ENCODE data around the gene EHMT1. TPM values are rescaled to one million over a fixed set of nuclear protein-coding genes. Genes with fewer than 3 reads are reported as not detected.
"Not testable (repeated sequence)": the region's sequence is repeated elsewhere in the genome, so short reads cannot be mapped to it uniquely, and the experiment has no call there.

EHMT1 gene
- polyA plus RNA-seq, 3 donors = 10.1 to 46.5 (median 15.0) TPM

DNA sequence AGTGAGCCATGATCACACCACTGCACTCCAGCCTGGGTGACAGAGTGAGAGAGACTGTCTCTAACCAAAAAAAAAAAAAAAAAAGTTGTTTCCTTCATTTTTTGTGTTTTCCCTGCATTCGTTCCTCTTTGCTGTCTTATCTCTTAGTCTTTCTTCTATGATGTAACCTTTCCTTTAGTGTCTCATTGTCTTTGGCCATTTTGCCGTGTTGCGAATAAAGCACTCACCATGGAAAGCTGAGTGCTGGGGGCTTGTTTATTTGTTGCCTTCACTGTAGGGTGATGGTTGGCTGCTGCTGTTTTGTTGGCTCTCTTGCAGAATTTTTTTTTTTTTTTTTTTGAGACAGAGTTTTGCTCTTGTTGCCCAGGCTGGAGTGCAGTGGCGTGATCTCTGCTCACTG is 7.7 kb downstream of the EHMT1 start:
- H3K36me3 Mint-ChIP-seq = peaks cover 8 to 19% of the 10 kb centered on the region in 2 donors

DNA sequence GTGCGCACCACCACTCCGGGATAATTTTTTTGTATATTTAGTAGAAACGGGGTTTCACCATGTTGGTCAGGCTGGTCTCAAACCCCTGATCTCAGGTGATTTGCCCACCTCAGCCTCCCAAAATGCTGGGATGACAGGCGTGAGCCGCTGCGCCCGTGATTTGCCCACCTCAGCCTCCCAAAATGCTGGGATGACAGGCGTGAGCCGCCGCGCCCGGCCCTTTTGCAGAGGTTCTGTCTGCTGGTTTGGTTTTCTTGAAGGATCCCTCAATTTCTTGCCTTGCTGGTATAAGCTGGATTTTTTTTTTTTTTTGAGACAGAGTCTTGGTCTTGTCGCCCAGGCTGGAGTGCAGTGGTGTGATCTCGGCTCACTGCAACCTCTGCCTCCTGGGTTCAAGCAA is 8.6 kb downstream of the EHMT1 start:
- Mint-ChIP-seq H3K27ac (peak overlapping the region in 2 of 7 donors; percentile 18 to 64), H3K4me1 (peaks cover 51% of the 10 kb centered on the region), H3K36me3 (peaks cover 8 to 19% of the 10 kb centered on the region in 2 donors)
- H2AFZ ChIP-seq (ENCODE audit: insufficient read depth, low read depth, low read length, poor library complexity, severe bottlenecking); H3K4me3 ChIP-seq (replicated peaks in 1 of 3; ENCODE audit: low read depth in 2 of 3, low read length in 3 of 3); H3K9me3 ChIP-seq (replicated peaks in 1 of 2; ENCODE audit: control insufficient read depth in 1 of 2, insufficient read depth in 1 of 2, low read length in 2 of 2); H3K36me3 ChIP-seq (replicated peaks in 1 of 2; ENCODE audit: control insufficient read depth in 1 of 2, insufficient read depth in 2 of 2, low read length in 2 of 2); H3K27ac ChIP-seq (ENCODE audit: low read depth in 1 of 2, low read length in 2 of 2); H3K27me3 Mint-ChIP-seq (ENCODE audit: low read depth in 3 of 3); H3K4me3 Mint-ChIP-seq; intact Hi-C loops (cut with micrococcal nuclease); DNase-seq; H3K27me3 ChIP-seq (ENCODE audit: control insufficient read depth in 2 of 2, insufficient read depth in 2 of 2, low read length in 2 of 2); H3K9me3 Mint-ChIP-seq; H3K9ac ChIP-seq (ENCODE audit: insufficient read depth, low read length, poor library complexity, severe bottlenecking); H3K4me2 ChIP-seq (replicated peaks; ENCODE audit: extremely low read depth, low read length, poor library complexity, severe bottlenecking): not testable (repeated sequence)
- Histone ChIP-seq H3K79me2 (ENCODE audit: insufficient read depth, low read length) (peaks cover 100% of the 10 kb centered on the region), H4K20me1 (ENCODE audit: insufficient read depth, low read length) (peaks cover 90% of the 10 kb centered on the region), H3K4me1 (ENCODE audit: control insufficient read depth in 1 of 2, insufficient read depth in 2 of 2, low read length in 2 of 2) (peaks cover 57 to 70% of the 10 kb centered on the region in 2 donors)
- 93% methylated on average over 9 of the region's 14 CpGs for WGBS (ENCODE audit: insufficient coverage)

More for the DNA sequence above, 7.7 kb downstream of the EHMT1 start:
- WGBS (ENCODE audit: insufficient coverage) = 70% methylated on average over 2 of the region's 4 CpGs
- H3K4me3 Mint-ChIP-seq = no peak overlapping the region
- H4K20me1 ChIP-seq (ENCODE audit: insufficient read depth, low read length) = peaks cover 87% of the 10 kb centered on the region
- H3K79me2 ChIP-seq (ENCODE audit: insufficient read depth, low read length) = peaks cover 100% of the 10 kb centered on the region
- TF ChIP-seq, protein P1, sequence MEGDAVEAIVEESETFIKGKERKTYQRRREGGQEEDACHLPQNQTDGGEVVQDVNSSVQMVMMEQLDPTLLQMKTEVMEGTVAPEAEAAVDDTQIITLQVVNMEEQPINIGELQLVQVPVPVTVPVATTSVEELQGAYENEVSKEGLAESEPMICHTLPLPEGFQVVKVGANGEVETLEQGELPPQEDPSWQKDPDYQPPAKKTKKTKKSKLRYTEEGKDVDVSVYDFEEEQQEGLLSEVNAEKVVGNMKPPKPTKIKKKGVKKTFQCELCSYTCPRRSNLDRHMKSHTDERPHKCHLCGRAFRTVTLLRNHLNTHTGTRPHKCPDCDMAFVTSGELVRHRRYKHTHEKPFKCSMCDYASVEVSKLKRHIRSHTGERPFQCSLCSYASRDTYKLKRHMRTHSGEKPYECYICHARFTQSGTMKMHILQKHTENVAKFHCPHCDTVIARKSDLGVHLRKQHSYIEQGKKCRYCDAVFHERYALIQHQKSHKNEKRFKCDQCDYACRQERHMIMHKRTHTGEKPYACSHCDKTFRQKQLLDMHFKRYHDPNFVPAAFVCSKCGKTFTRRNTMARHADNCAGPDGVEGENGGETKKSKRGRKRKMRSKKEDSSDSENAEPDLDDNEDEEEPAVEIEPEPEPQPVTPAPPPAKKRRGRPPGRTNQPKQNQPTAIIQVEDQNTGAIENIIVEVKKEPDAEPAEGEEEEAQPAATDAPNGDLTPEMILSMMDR (IDR thresholded peaks at IDR 0.05) = no peak
- no peak overlapping the region for H3K27ac ChIP-seq (ENCODE audit: low read depth in 1 of 2, low read length in 2 of 2)
- intact Hi-C loops (cut with micrococcal nuclease) = no loop called here
- H3K4me1 Mint-ChIP-seq = peaks cover 44% of the 10 kb centered on the region
- no peak overlapping the region for H2AFZ ChIP-seq (ENCODE audit: insufficient read depth, low read depth, low read length, poor library complexity, severe bottlenecking)
- H3K9ac ChIP-seq (ENCODE audit: insufficient read depth, low read length, poor library complexity, severe bottlenecking) = no peak overlapping the region
- H3K9me3 ChIP-seq (replicated peaks in 1 of 2; ENCODE audit: control insufficient read depth in 1 of 2, insufficient read depth in 1 of 2, low read length in 2 of 2) = no peaks in the 10 kb centered on the region
- peaks cover 49 to 60% of the 10 kb centered on the region in 2 donors for H3K4me1 ChIP-seq (ENCODE audit: control insufficient read depth in 1 of 2, insufficient read depth in 2 of 2, low read length in 2 of 2)
- no peaks in the 10 kb centered on the region for H3K9me3 Mint-ChIP-seq
- H3K27me3 Mint-ChIP-seq (ENCODE audit: low read depth in 3 of 3) = no peaks in the 10 kb centered on the region
- H3K36me3 ChIP-seq (replicated peaks in 1 of 2; ENCODE audit: control insufficient read depth in 1 of 2, insufficient read depth in 2 of 2, low read length in 2 of 2) = peaks cover 0 to 5% of the 10 kb centered on the region in 2 donors
- no peak for DNase-seq
- H3K4me3 ChIP-seq (replicated peaks in 1 of 3; ENCODE audit: low read depth in 2 of 3, low read length in 3 of 3) = no peak overlapping the region
- no peak overlapping the region for H3K4me2 ChIP-seq (replicated peaks; ENCODE audit: extremely low read depth, low read length, poor library complexity, severe bottlenecking)
- no peaks in the 10 kb centered on the region for H3K27me3 ChIP-seq (ENCODE audit: control insufficient read depth in 2 of 2, insufficient read depth in 2 of 2, low read length in 2 of 2)
- H3K27ac Mint-ChIP-seq = peak overlapping the region in 4 of 7 donors; percentile 8 to 60 (median 44)
